Loucy (cell line): ENCODE results near the gene HOXD10.

Source experiments
- H2AFZ ChIP-seq: fragments of 200-600 bp; sonication (generic); 2 replicates; pipeline ENCODE4 v1.6.0; 2016; ENCODE audit warnings: antibody characterized with exemption, mild to moderate bottlenecking, low read length, moderate library complexity
- H3F3A ChIP-seq: fragments of 200-600 bp; 2 replicates; pipeline ENCODE4 v1.6.0; 2016; ENCODE audit warnings: antibody characterized with exemption, low read depth, mild to moderate bottlenecking
- H3K27me3 ChIP-seq: fragments of 200-600 bp; sonication (generic); 2 replicates; pipeline ENCODE4 v1.6.1; 2014; ENCODE audit warnings: low read length, mild to moderate bottlenecking; ENCODE audit not compliant: insufficient read depth, poor library complexity, severe bottlenecking
- H3K36me3 ChIP-seq: fragments of 200-600 bp; sonication (generic); 2 replicates; pipeline ENCODE4 v1.6.1; 2016; ENCODE audit warnings: low read length; ENCODE audit not compliant: insufficient read depth
- H3K4me1 ChIP-seq: fragments of 200-600 bp; sonication (generic); 2 replicates; pipeline ENCODE4 v1.5.1; 2014; ENCODE audit warnings: low read length, mild to moderate bottlenecking; ENCODE audit not compliant: insufficient read depth, poor library complexity, severe bottlenecking
- H3K4me2 ChIP-seq: fragments of 200-600 bp; sonication (generic); 2 replicates; pipeline ENCODE4 v1.6.0; 2014; ENCODE audit warnings: antibody characterized with exemption, low read length, low read depth, mild to moderate bottlenecking; ENCODE audit not compliant: poor library complexity, severe bottlenecking
- H3K4me3 ChIP-seq: fragments of 200-600 bp; sonication (generic); 2 replicates; pipeline ENCODE4 v1.5.1; 2014; ENCODE audit warnings: low read length, mild to moderate bottlenecking, mixed read lengths; ENCODE audit not compliant: poor library complexity, severe bottlenecking
- H3K79me2 ChIP-seq: fragments of 200-600 bp; sonication (generic); 2 replicates; pipeline ENCODE4 v1.6.1; 2014; ENCODE audit warnings: low read length; ENCODE audit not compliant: insufficient read depth
- H3K9ac ChIP-seq: fragments of 200-600 bp; sonication (generic); 2 replicates; pipeline ENCODE4 v1.6.0; 2014; ENCODE audit warnings: mild to moderate bottlenecking, low read depth, low read length, moderate library complexity; ENCODE audit not compliant: poor library complexity, severe bottlenecking
- H3K9me2 ChIP-seq: fragments of 200-600 bp; sonication (generic); replicated peaks from 2 replicates; pipeline ENCODE4 v1.6.1; 2016; ENCODE audit warnings: low read depth, low read length, mixed read lengths
- H3K9me3 ChIP-seq: fragments of 200-600 bp; sonication (generic); 2 replicates; pipeline ENCODE4 v1.6.1; 2014; ENCODE audit warnings: mild to moderate bottlenecking, antibody characterized with exemption, low read length, low read depth; ENCODE audit not compliant: insufficient read depth
- H4K20me1 ChIP-seq: fragments of 200-600 bp; sonication (generic); 2 replicates; pipeline ENCODE4 v1.6.0; 2014; ENCODE audit warnings: antibody characterized with exemption, low read length, mild to moderate bottlenecking; ENCODE audit not compliant: insufficient read depth, poor library complexity, severe bottlenecking
- CTCF ChIP-seq: fragments of 200-600 bp; sonication (generic); conservative IDR thresholded peaks from 2 replicates; pipeline ENCODE4 v1.5.1; 2014; ENCODE audit warnings: mild to moderate bottlenecking, antibody characterized with exemption, low read length
- EZH2phosphoT487 ChIP-seq: fragments of 200-600 bp; IDR thresholded peaks from 2 replicates; pipeline ENCODE4 v1.6.1; 2018; ENCODE audit warnings: antibody characterized with exemption, mild to moderate bottlenecking, moderate library complexity, borderline replicate concordance

Gene HOXD10

DNA sequence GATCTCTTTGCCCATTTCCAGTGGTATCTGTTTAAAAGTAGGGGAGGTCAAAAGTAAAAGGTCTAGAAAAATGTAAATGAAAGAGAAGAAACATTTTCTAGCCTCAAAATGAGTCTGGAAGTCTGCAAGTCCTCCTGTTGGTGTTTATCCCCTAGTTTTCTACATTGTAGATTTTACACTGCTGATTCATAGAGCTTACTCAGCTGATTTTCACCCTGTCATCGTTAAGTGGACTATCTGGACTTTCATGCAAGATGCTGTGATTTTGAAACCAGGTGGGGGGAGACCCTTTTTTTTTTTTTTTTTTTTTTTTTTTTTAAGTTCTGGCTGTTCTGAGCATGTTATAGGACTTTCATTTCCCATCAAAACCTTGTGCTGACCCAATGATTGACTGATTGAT, 50.8 kb downstream of the HOXD10 start:
- no peak overlapping the region for H3K4me2 ChIP-seq
- no peak overlapping the region for H3K4me3 ChIP-seq
- H3K9ac ChIP-seq: no peak overlapping the region
- no peaks in the 10 kb centered on the region for H3K9me2 ChIP-seq
- no peaks in the 10 kb centered on the region for H3K79me2 ChIP-seq
- H3F3A ChIP-seq: no peaks in the 10 kb centered on the region
- no peak for TF ChIP-seq CTCF
- no peak for TF ChIP-seq EZH2phosphoT487
- H3K9me3 ChIP-seq: no peaks in the 10 kb centered on the region
- no peaks in the 10 kb centered on the region for H3K36me3 ChIP-seq
- H3K27me3 ChIP-seq: no peaks in the 10 kb centered on the region
- H4K20me1 ChIP-seq: no peaks in the 10 kb centered on the region
- no peaks in the 10 kb centered on the region for H3K4me1 ChIP-seq
- H2AFZ ChIP-seq: no peak overlapping the region

- no peaks in the 10 kb centered on the region for H3K4me1 ChIP-seq
- no peaks in the 10 kb centered on the region for H3F3A ChIP-seq
- H3K79me2 ChIP-seq: no peaks in the 10 kb centered on the region
- H3K9me2 ChIP-seq: no peaks in the 10 kb centered on the region
- no peak overlapping the region for H3K4me2 ChIP-seq
- no peaks in the 10 kb centered on the region for H4K20me1 ChIP-seq
- TF ChIP-seq EZH2phosphoT487: no peak
- no peak for TF ChIP-seq CTCF
- no peak overlapping the region for H3K9ac ChIP-seq
- no peaks in the 10 kb centered on the region for H3K36me3 ChIP-seq
- H3K9me3 ChIP-seq: no peaks in the 10 kb centered on the region
- H3K4me3 ChIP-seq: no peak overlapping the region
- no peak overlapping the region for H2AFZ ChIP-seq
- peaks cover 6% of the 10 kb centered on the region for H3K27me3 ChIP-seq
Measured at GRCh38 chr2:176169181-176169580, 52.6 kb downstream of the HOXD10 start.
